WTC11 (cell line): ENCODE results near the gene IFI16.

Source experiments
- NFE2L1 ChIP-seq: sonication (generic); formaldehyde crosslinking; IDR thresholded peaks from 2 replicates; pipeline ENCODE4 v1.8.1; 2023; ENCODE audit warnings: missing genetic modification reagents
- ZNF416 ChIP-seq: fragments of 250-450 bp; sonication (Bioruptor Pico); IDR thresholded peaks from 2 replicates; pipeline ENCODE4 v1.9.0; 2021; ENCODE audit warnings: mild to moderate bottlenecking, inconsistent platforms
- TF ChIP-seq, protein P1 (sequence below): sonication (generic); formaldehyde crosslinking; IDR thresholded peaks from 2 replicates; pipeline ENCODE4 v1.8.1; 2022; ENCODE audit warnings: mild to moderate bottlenecking, missing genetic modification reagents, moderate library complexity, borderline replicate concordance

DNA sequence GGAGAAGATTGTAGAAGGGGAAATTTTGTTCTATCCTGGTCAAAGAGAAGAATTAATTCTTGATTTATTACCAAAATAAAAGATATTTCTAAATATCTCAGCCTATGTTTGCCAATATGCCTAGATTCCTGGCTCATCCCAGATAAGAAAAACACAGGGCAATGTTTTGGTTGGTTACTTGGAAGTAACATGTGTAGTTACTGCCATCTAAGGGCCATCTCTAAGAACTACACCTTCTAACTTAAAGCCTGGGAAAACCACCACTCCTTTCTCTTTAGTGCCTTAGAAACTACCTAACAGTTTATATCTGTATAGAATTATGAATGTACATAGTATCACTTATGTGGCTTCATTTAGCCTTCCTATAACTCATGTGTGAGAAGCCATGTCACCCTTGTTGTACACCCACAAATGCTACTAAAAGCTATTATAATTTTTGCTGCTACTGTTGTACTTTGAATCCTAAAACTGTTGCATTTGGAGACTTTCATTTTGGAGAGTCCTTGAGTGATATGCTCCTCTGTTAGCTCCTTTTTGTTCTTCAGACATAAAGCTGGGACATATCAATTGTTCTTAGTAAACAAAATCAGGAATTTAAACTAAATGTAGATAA, 62.4 kb downstream of the IFI16 start:
- TF ChIP-seq ZNF416 (no peak), NFE2L1 (CRISPR knock-in tag) (no peak)
- TF ChIP-seq, protein P1, sequence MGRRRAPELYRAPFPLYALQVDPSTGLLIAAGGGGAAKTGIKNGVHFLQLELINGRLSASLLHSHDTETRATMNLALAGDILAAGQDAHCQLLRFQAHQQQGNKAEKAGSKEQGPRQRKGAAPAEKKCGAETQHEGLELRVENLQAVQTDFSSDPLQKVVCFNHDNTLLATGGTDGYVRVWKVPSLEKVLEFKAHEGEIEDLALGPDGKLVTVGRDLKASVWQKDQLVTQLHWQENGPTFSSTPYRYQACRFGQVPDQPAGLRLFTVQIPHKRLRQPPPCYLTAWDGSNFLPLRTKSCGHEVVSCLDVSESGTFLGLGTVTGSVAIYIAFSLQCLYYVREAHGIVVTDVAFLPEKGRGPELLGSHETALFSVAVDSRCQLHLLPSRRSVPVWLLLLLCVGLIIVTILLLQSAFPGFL (CRISPR knock-in tag): no peak
